Measurements from ENCODE around the gene AP5B1.

The AP5B1 gene

DNA sequence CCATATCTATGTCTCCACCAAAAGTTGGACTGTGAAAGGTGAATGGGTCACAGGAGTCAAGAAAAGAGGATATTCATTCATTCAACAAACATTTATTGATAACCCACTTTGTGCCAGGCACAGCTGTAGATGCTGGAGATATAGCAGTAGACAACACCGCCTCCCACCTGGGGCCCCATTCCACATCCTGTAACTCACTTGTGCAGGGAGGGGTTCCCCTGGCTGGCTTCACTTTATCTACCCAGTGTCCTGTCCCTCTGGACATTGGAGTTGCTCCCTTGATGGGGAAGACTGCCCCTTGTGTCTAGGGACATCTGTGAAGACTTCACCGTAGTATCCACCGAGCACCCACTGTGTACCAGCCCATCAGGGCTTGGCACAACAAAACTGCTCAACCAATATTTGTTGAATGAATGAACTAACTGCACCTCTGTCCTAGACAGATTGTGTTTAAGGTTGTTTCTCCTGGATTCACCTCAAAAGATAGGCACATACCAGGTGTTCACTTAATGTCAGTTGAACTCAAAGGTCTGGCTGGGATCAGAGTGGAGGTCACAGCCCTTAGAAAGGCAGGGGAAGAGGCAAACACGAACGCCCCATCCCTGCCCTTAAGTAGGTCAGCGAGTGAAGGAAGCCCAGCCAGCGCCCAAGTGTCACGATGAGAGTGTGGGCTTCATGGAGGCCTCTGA is 4.7 kb upstream of the AP5B1 start:
- no peak for DNase-seq

- DNase-seq, result no peak
Measured at GRCh38 chr11:65782816-65783228, 2.0 kb upstream of the AP5B1 start.

DNA sequence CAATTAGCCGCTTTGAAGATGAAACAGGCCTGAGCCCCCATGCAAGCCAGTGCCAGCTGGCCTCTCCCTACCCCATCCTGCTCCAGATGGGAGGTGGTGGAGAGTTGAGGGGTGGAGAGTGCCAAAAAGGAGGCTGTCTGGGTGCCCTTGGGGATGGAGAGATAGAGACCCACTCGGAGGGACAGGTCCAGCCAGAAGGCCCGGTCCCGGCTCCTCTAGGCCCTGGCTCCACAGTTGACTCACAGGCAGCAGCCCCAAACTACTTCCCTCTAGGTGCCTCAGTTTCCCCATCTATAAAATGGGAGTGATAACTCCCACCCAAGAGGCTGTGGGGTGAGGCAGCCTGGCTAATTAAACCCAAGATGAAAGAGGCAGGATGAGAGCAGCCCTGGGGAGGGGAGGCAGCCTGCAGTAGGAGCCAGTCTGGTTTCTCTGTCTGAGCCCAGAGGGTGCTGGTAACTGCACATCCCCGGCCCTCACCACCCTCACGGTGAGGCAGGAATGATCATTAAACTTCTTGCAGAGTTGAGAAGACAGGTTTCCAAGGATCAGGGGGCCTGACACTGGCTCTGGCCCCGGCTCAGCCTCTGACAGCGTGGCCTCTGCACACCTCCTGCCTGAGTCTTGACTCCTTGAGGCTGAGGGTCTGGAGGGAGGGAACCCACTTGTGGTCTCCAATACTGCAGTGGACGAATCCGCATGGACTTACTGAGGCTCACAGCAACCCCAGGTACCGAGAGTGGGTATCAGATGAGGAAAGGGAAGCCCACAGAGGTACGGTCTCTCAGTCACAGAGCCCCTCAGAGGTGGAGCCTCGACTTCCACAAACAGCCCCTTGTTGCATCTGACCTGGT is 1.4 kb upstream of the AP5B1 start:
- DNase-seq, result no peak

DNA sequence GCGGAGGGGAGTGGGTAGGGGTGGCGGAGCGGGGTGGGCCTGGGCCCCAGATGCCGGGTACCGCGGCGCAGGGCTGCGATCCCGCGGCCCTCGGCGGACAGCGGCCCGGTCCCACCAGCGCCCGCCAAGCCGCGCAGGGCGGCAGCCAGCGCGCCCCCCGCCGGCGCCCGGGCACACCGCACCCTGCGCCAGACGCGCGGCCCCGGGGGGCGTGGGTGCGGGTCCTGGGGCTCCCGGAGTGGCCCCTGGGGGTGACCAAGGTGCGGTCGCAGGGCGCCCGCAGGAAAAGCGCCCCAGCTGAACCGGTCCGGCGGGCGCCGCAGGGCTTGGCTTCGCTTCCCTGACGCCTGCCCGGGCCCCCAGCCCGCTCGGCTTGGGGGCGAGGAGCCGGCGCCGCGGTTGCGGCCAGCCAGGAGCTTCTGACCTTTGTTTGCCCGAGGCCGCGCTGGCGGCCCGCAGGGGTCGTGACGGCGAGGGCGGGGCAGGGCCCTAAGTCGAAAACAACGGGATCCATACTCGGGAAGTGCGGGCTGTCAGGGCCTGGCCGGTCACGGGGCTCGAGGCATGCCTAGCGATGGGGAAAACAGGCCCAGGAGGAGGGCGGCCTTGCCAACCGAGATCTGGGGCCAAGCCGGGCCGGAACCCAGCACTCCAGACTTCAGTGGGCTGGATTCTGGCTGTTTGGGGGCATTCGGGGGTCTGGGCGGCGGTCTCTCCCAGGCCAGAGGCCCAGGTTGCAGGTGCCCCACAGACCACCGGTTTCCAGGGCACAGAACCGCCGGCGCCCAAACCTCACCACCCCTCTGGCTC is 581 bp upstream of the AP5B1 start:
- peak; percentile 39 for DNase-seq

GRCh38 chr11:65779919-65780769 is 632 bp downstream of the AP5B1 start:
- DNase-seq, result peak; percentile 90

DNA sequence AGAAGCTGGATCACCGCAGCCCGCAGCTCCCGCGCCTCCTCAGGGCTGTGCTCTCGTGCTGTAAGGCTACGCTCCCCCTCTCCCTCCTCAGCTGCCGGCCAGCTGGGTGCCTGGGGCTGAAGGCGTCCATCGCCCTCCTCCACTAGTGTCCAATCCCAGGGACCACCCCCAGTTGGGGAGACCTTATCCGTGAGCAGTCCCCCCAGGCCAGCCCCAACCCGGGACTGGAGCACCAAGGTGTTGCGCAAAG is 1.2 kb downstream of the AP5B1 start:
- DNase-seq, result no peak

- DNase-seq, result no peak
Measured at GRCh38 chr11:65778901-65779668, 1.7 kb downstream of the AP5B1 start.

- DNase-seq, result no peak
Measured at GRCh38 chr11:65778431-65778900, 2.3 kb downstream of the AP5B1 start.

- DNase-seq, result no peak
Measured at GRCh38 chr11:65777821-65778361, 2.9 kb downstream of the AP5B1 start.

- no peak for DNase-seq
Measured at GRCh38 chr11:65777241-65777640, 3.5 kb downstream of the AP5B1 start.

GRCh38 chr11:65776710-65777141 is 4.0 kb downstream of the AP5B1 start:
- DNase-seq, result no peak

DNA sequence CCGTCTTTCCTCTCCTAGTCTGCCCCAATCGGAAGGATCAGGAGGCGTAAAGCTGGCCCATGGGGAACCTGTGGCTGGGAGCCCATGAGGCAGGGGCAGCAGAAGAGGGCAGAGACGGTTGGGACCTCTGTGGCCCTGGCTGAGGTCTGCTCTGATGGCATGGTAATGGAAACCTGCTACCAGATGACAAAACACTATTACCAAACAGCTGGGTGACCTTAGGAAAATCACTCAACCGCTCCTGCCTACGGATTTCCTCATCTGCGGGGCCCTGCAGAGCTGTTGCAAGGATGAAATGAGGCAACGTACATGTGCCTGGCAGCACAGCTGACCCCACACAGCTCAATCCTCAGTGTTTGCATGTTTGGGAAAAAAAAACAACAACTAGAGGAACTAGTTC is 4.6 kb downstream of the AP5B1 start:
- DNase-seq, result peak; percentile 99

DNA sequence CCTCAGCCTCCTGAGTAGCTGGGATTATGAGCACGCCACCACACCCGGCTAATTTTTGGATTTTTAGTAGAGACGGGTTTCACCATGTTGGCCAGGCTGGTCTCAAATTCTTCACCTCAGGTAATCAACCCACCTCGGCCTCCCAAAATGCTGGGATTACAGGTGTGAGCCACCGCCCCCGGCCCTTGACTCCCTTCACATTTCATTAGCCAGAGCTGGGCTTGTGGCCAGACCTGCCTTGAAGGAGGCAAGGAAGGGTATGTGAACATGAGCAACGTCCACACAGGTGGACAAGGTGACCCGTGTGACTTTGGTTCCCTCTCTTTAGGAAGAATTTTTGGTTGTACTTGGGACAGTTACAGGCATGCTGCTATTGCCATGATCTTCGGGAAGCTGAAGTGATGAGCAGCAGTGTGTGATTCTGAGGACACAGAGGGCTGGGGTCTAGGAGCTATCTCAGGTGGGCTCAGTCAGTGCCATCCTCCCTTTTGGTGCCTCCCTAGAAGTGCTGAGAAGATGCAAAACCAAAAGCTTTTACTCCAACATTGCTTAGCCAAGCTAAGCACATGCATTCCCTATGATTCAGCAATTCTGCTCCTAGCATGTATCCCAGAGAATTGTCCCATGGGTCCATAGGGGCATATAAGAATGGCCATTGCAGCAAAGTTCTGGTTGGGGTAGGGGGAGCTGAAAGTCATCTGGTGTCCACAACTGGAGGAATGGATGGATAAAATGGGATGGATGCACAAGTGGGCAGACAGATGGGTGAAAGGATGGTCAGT is 6.1 kb downstream of the AP5B1 start:
- no peak for DNase-seq

- DNase-seq, result peak; percentile 42
Measured at GRCh38 chr11:65773784-65774411, 6.9 kb downstream of the AP5B1 start.

DNA sequence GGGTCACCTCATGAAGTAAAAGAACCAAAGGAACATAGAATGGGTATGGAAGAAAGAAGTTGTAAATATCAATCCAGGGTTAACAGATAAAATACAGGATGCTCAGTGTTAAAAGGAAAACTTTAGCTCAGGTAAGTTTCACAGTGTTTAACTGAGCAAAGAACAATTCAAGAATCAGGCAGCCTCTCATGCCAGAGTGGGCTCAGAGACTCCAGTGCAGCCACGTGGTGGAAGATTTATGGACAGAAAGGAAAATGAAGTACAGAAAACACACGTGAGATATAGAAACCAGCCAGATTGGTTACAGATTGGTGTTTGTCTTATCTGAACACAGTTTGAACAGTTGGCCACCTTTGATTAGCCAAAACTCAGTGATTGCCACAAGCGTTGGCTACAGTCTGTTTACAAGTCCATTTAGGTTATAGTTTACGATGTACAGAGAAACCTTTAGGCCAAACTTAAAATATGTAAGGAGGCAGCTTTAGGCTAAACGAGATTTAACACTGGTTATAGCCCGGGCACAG is 9.1 kb downstream of the AP5B1 start:
- DNase-seq, result no peak

DNA sequence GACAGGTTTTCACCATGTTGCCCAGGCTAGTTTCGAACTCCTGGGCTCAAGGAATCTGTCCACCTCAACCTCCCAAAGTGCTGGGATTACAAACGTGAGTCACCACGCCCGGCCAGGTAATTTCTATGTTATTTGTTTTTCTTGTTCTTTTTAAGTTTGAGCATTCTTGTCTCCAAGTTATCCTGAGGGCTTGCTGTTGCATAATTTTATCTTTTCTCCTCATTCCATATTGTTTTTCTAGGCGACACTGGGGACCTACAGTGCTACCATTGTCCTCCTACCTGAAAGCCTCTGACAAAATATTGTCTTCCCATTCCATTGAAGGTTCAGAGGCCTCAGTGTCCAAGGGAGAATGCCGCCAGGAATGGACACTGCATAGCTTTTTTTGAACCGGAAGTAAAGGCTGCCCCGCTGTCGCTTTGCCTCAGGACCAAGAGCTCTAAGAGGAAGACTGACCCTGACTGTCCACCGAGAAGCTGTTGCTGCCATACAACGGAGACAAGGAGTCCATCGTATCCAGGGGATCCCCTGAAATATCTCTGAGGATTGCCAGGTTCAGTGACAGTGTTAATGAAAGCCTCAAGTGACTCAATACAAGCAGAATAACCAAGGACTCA is 9.7 kb downstream of the AP5B1 start:
- DNase-seq, result no peak

- DNase-seq, result peak; percentile 69
Measured at GRCh38 chr11:65767806-65768205, 13.0 kb downstream of the AP5B1 start.

GRCh38 chr11:65767406-65767805 is 13.4 kb downstream of the AP5B1 start:
- DNase-seq, result no peak

- DNase-seq, result peak; percentile 55
Measured at GRCh38 chr11:65766535-65766934, 14.2 kb downstream of the AP5B1 start.

Measured in inflammatory macrophage treated with lipopolysaccharide for 4 hours (primary cell).